HEK293 (cell line): ENCODE data around the gene METTL16.
"Not testable (repeated sequence)": the region's sequence is repeated elsewhere in the genome, so short reads cannot be mapped to it uniquely, and the experiment has no call there.

ENCODE experiments used
- CTCF ChIA-PET: fragments of 350-600 bp; formaldehyde crosslinking; extraction: SDS; loops from one replicate; lab custom pipeline; 2021; ENCODE audit warnings: antibody characterized with exemption; lab: Yijun Ruan, JAX
- POLR2A ChIA-PET: fragments of 300-600 bp; formaldehyde crosslinking; extraction: SDS; loops from one replicate; lab custom pipeline; 2020; ENCODE audit warnings: antibody characterized with exemption, inconsistent platforms; lab: Yijun Ruan, JAX
- H3K27ac ChIP-seq: fragments of 200-500 bp; sonication (Bioruptor generic); 2 replicates; pipeline ENCODE4 v1.5.1; 2014; ENCODE audit warnings: low read depth, low read length, control low read depth, inconsistent platforms; ENCODE audit errors: extremely low read depth
- H3K36me3 ChIP-seq, 2 experiments: fragments of 200-500 bp in 1 of 2; sonication (Bioruptor generic) in 1 of 2; 1 replicate in 1 of 2; 2 replicates in 1 of 2; pipeline ENCODE4 v1.5.1; 2014 to 2017; ENCODE audit warnings: inconsistent platforms in 2 of 2, low read length in 2 of 2; ENCODE audit not compliant: control insufficient read depth in 2 of 2, insufficient read depth in 1 of 2
- H3K4me1 ChIP-seq: fragments of 200-500 bp; sonication (Bioruptor generic); 2 replicates; pipeline ENCODE4 v1.5.1; 2014; ENCODE audit warnings: mild to moderate bottlenecking, low read length, inconsistent platforms; ENCODE audit not compliant: control insufficient read depth, insufficient read depth
- H3K4me3 ChIP-seq: 2 replicates; pipeline ENCODE4 v1.5.1; 2011; ENCODE audit warnings: low read depth, mild to moderate bottlenecking, control low read depth, low read length, moderate library complexity
- H3K9me3 ChIP-seq: fragments of 200-500 bp; sonication (Bioruptor generic); 2 replicates; pipeline ENCODE4 v1.5.1; 2014; ENCODE audit warnings: low read depth, low read length, inconsistent platforms; ENCODE audit not compliant: control insufficient read depth, insufficient read depth
- ATF2 ChIP-seq: fragments of 450-650 bp; formaldehyde crosslinking; IDR thresholded peaks from 2 replicates; pipeline ENCODE4 v1.5.1; 2016; ENCODE audit warnings: missing biosample characterization, missing genetic modification characterization, low read depth
- BCL6B ChIP-seq: fragments of 450-650 bp; formaldehyde crosslinking; IDR thresholded peaks from 2 replicates; pipeline ENCODE4 v1.5.1; 2017; ENCODE audit warnings: missing biosample characterization, missing genetic modification characterization
- ELK4 ChIP-seq: IDR thresholded peaks from 2 replicates; pipeline ENCODE4 v1.6.1; 2011; ENCODE audit warnings: mild to moderate bottlenecking, low read depth, low read length, borderline replicate concordance
- GLIS2 ChIP-seq: fragments of 450-650 bp; formaldehyde crosslinking; IDR thresholded peaks from 2 replicates; pipeline ENCODE4 v1.5.1; 2016; ENCODE audit warnings: missing biosample characterization, missing genetic modification characterization
- HOXA7 ChIP-seq: sonication (generic); formaldehyde crosslinking; IDR thresholded peaks from 2 replicates; pipeline ENCODE4 v1.8.1; 2022; ENCODE audit warnings: missing genetic modification reagents, borderline replicate concordance
- KLF7 ChIP-seq: fragments of 450-650 bp; formaldehyde crosslinking; IDR thresholded peaks from 2 replicates; pipeline ENCODE4 v1.5.1; 2016; ENCODE audit warnings: missing biosample characterization, missing genetic modification characterization, borderline replicate concordance
- PRDM1 ChIP-seq: fragments of 450-650 bp; formaldehyde crosslinking; IDR thresholded peaks from 2 replicates; pipeline ENCODE4; 2016; ENCODE audit warnings: missing biosample characterization, missing genetic modification characterization
- PRDM6 ChIP-seq: fragments of 450-650 bp; formaldehyde crosslinking; IDR thresholded peaks from 2 replicates; pipeline ENCODE4 v1.5.1; 2017; ENCODE audit warnings: missing biosample characterization, missing genetic modification characterization
- ZNF155 ChIP-seq: fragments of 450-650 bp; formaldehyde crosslinking; IDR thresholded peaks from 2 replicates; pipeline ENCODE4 v1.5.1; 2016; ENCODE audit warnings: missing biosample characterization, missing genetic modification characterization
- ZNF202 ChIP-seq: fragments of 450-650 bp; formaldehyde crosslinking; IDR thresholded peaks from 2 replicates; pipeline ENCODE4 v1.5.1; 2016; ENCODE audit warnings: missing biosample characterization, missing genetic modification characterization, borderline replicate concordance
- ZNF292 ChIP-seq: fragments of 450-650 bp; formaldehyde crosslinking; IDR thresholded peaks from 2 replicates; pipeline ENCODE4 v1.5.1; 2016; ENCODE audit warnings: low read depth, missing biosample characterization, missing genetic modification characterization, borderline replicate concordance
- ZNF350 ChIP-seq: fragments of 450-650 bp; formaldehyde crosslinking; IDR thresholded peaks from 2 replicates; pipeline ENCODE4 v1.5.0; 2017; ENCODE audit warnings: missing biosample characterization, mild to moderate bottlenecking, missing genetic modification characterization
- ZNF362 ChIP-seq: fragments of 450-650 bp; formaldehyde crosslinking; IDR thresholded peaks from 2 replicates; pipeline ENCODE4 v1.5.1; 2016; ENCODE audit warnings: missing biosample characterization, missing genetic modification characterization
- ZNF513 ChIP-seq: fragments of 450-650 bp; IDR thresholded peaks from 2 replicates; pipeline ENCODE4 v1.5.1; 2018; ENCODE audit warnings: missing biosample characterization, missing genetic modification characterization
- ZNF530 ChIP-seq: fragments of 450-650 bp; formaldehyde crosslinking; IDR thresholded peaks from 2 replicates; pipeline ENCODE4 v1.5.1; 2016; ENCODE audit warnings: low read depth, missing biosample characterization, missing genetic modification characterization
- ZNF610 ChIP-seq: fragments of 450-650 bp; formaldehyde crosslinking; IDR thresholded peaks from 2 replicates; pipeline ENCODE4 v1.5.1; 2016; ENCODE audit warnings: missing biosample characterization, missing genetic modification characterization, borderline replicate concordance

The METTL16 gene

GRCh38 chr17:2449486-2449885, 62.2 kb downstream of the METTL16 start (continued):
- TF ChIP-seq ELK4 = no peak
- TF ChIP-seq ZNF530 (tag by site-specific recombination) = no peak
- TF ChIP-seq ZNF155 (tag by site-specific recombination) = no peak
- TF ChIP-seq PRDM6 (tag by site-specific recombination) = no peak

- H3K27ac ChIP-seq, H3K9me3 ChIP-seq, H3K4me3 ChIP-seq, POLR2A ChIA-PET, H3K4me1 ChIP-seq, CTCF ChIA-PET: not testable (repeated sequence)
- H3K36me3 ChIP-seq = peaks cover 0 to 15% of the 10 kb centered on the region in 2 experiments; a peak in 2 of 3 replicates
Measured at GRCh38 chr17:2447479-2447878, 64.2 kb downstream of the METTL16 start.

GRCh38 chr17:2445638-2446037, 66.0 kb downstream of the METTL16 start:
- peaks cover 10 to 21% of the 10 kb centered on the region in 2 experiments for H3K36me3 ChIP-seq
- TF ChIP-seq ZNF362 (tag by site-specific recombination) (no peak), ZNF610 (tag by site-specific recombination) (no peak), HOXA7 (CRISPR knock-in tag) (no peak), ZNF350 (tag by site-specific recombination) (no peak), ZNF292 (tag by site-specific recombination) (no peak)
- H3K4me3 ChIP-seq = no peak overlapping the region

GRCh38 chr17:2444382-2444781, 67.3 kb downstream of the METTL16 start:
- no peak overlapping the region for H3K4me3 ChIP-seq
- ChIA-PET CTCF (interaction anchor here (0.5 to 0.7 kb wide), 3 partner anchors 9 to 112 kb away, joined by 3 to 5 read pairs (median 3); no protein-coding TSS in a partner anchor), POLR2A (no interaction called here)
- H3K4me1 ChIP-seq = no peaks in the 10 kb centered on the region
- no peak overlapping the region for H3K27ac ChIP-seq
- H3K36me3 ChIP-seq = peaks cover 21 to 22% of the 10 kb centered on the region in 2 experiments
- no peak for TF ChIP-seq ZNF202 (tag by site-specific recombination)
- H3K9me3 ChIP-seq = no peaks in the 10 kb centered on the region; the same call in 1 of the 2 replicates

More at GRCh38 chr17:2445638-2446037, 66.0 kb downstream of the METTL16 start:
- Histone ChIP-seq H3K27ac (no peak overlapping the region), H3K9me3 (no peaks in the 10 kb centered on the region; the same call in 1 of the 2 replicates), H3K4me1 (no peaks in the 10 kb centered on the region)
- CTCF ChIA-PET = no interaction called here
- POLR2A ChIA-PET = no interaction called here

- CTCF ChIA-PET = no interaction called here
- no peak overlapping the region for H3K4me3 ChIP-seq
- POLR2A ChIA-PET = no interaction called here
- H3K9me3 ChIP-seq = no peaks in the 10 kb centered on the region; the same call in 1 of the 2 replicates
- no peaks in the 10 kb centered on the region for H3K4me1 ChIP-seq
- peaks cover 36 to 40% of the 10 kb centered on the region in 2 experiments for H3K36me3 ChIP-seq
- no peak overlapping the region for H3K27ac ChIP-seq
- TF ChIP-seq GLIS2 (tag by site-specific recombination) (no peak), PRDM1 (tag by site-specific recombination) (peak; percentile 37; the same call in 1 of the 2 replicates), ATF2 (tag by site-specific recombination) (no peak), BCL6B (tag by site-specific recombination) (peak; percentile 16; the same call in 1 of the 2 replicates), KLF7 (tag by site-specific recombination) (no peak), ZNF513 (tag by site-specific recombination) (no peak)
Measured at GRCh38 chr17:2442166-2442565, 69.5 kb downstream of the METTL16 start.
